IMR-90 (cell line): ENCODE measurements around the gene LRRC10B.

Experiments
- MAFK ChIP-seq: IDR thresholded peaks from 2 replicates; pipeline ENCODE4 v1.6.1; 2012; ENCODE audit warnings: low read depth, low read length, improper control_type of control experiment
- NFE2L2 ChIP-seq: fragments of 150-350 bp; IDR thresholded peaks from 2 replicates; pipeline ENCODE4 v1.6.1; 2016; ENCODE audit warnings: low read depth, mild to moderate bottlenecking, low read length
- POLR2A ChIP-seq: IDR thresholded peaks from 2 replicates; pipeline ENCODE4 v1.6.1; 2012; ENCODE audit warnings: mild to moderate bottlenecking, low read depth, low read length
- RFX5 ChIP-seq: IDR thresholded peaks from 2 replicates; pipeline ENCODE4 v1.8.0; 2012; ENCODE audit warnings: low read depth, mild to moderate bottlenecking, low read length, moderate library complexity
- TF ChIP-seq, protein P1 (sequence below): conservative IDR thresholded peaks from 2 replicates; pipeline ENCODE4 v1.5.1; 2012; ENCODE audit warnings: mild to moderate bottlenecking, low read depth, low read length, improper control_type of control experiment

- TF ChIP-seq, protein P1, sequence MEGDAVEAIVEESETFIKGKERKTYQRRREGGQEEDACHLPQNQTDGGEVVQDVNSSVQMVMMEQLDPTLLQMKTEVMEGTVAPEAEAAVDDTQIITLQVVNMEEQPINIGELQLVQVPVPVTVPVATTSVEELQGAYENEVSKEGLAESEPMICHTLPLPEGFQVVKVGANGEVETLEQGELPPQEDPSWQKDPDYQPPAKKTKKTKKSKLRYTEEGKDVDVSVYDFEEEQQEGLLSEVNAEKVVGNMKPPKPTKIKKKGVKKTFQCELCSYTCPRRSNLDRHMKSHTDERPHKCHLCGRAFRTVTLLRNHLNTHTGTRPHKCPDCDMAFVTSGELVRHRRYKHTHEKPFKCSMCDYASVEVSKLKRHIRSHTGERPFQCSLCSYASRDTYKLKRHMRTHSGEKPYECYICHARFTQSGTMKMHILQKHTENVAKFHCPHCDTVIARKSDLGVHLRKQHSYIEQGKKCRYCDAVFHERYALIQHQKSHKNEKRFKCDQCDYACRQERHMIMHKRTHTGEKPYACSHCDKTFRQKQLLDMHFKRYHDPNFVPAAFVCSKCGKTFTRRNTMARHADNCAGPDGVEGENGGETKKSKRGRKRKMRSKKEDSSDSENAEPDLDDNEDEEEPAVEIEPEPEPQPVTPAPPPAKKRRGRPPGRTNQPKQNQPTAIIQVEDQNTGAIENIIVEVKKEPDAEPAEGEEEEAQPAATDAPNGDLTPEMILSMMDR = no peak
- TF ChIP-seq POLR2A (no peak), MAFK (no peak), RFX5 (no peak), NFE2L2 (no peak)
These were observed 27.6 kb upstream of the LRRC10B start for GRCh38 chr11:61480994-61481335.
